Measurements from ENCODE around the gene ABHD10.

ABHD10 gene

DNA sequence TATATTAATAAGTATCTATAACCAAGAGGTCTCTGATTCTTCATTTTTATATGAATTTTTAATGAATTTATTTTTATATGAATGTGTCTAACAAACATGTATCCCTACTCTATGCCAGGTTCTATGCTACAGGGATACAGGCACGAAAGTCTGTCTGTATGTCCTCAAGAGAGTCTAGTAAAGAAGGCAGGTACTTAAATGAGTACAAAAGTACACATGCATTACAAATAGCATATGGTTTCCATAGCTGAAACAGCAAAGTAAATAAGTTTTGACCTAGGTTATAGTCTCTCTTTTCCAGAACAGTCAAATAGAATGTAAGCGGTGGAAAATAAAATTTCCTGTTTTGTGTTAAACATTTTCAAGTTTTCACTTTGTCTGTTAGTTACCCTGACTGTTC, 13.3 kb upstream of the ABHD10 start:
- H3K27ac ChIP-seq, result no peak overlapping the region
- TF ChIP-seq, protein P1, sequence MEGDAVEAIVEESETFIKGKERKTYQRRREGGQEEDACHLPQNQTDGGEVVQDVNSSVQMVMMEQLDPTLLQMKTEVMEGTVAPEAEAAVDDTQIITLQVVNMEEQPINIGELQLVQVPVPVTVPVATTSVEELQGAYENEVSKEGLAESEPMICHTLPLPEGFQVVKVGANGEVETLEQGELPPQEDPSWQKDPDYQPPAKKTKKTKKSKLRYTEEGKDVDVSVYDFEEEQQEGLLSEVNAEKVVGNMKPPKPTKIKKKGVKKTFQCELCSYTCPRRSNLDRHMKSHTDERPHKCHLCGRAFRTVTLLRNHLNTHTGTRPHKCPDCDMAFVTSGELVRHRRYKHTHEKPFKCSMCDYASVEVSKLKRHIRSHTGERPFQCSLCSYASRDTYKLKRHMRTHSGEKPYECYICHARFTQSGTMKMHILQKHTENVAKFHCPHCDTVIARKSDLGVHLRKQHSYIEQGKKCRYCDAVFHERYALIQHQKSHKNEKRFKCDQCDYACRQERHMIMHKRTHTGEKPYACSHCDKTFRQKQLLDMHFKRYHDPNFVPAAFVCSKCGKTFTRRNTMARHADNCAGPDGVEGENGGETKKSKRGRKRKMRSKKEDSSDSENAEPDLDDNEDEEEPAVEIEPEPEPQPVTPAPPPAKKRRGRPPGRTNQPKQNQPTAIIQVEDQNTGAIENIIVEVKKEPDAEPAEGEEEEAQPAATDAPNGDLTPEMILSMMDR (IDR thresholded peaks at IDR 0.05; ENCODE audit: low read depth, low read length), result no peak
- H3K9me3 ChIP-seq (ENCODE audit: severe bottlenecking), result no peaks in the 10 kb centered on the region
- DNase-seq, result no peak
- no peaks in the 10 kb centered on the region for H3K27me3 ChIP-seq (ENCODE audit: insufficient read depth, low read depth, severe bottlenecking)
- no peaks in the 10 kb centered on the region for H3K36me3 ChIP-seq
- H3K4me3 ChIP-seq (ENCODE audit: low read depth, low read length), result no peak overlapping the region

DNA sequence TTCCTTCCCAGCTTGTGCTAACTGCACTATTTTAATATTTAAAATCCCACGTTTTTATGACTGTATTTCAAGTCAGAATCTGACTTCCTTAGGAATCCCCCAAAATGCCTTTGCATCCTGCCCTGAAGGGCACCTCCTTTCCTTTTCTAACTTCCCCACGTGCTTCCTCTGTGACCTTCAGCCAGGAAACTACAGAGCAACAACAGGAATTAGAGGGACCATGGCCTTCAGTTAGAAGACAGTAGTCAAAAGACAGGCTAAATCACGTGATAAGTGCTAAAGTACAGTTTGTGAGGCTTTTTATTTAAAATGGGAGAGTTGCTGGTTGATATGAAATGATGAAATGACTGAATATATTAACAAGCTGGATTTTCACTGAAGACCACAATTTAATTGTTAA, 11.8 kb upstream of the ABHD10 start:
- Histone ChIP-seq H3K4me3 (ENCODE audit: low read depth, low read length) (no peak overlapping the region), H3K36me3 (no peaks in the 10 kb centered on the region), H3K27ac (no peak overlapping the region), H3K27me3 (ENCODE audit: insufficient read depth, low read depth, severe bottlenecking) (no peaks in the 10 kb centered on the region), H3K9me3 (ENCODE audit: severe bottlenecking) (no peaks in the 10 kb centered on the region)
- DNase-seq, result no peak
- TF ChIP-seq, protein P1 (IDR thresholded peaks at IDR 0.05; ENCODE audit: low read depth, low read length), result no peak

DNA sequence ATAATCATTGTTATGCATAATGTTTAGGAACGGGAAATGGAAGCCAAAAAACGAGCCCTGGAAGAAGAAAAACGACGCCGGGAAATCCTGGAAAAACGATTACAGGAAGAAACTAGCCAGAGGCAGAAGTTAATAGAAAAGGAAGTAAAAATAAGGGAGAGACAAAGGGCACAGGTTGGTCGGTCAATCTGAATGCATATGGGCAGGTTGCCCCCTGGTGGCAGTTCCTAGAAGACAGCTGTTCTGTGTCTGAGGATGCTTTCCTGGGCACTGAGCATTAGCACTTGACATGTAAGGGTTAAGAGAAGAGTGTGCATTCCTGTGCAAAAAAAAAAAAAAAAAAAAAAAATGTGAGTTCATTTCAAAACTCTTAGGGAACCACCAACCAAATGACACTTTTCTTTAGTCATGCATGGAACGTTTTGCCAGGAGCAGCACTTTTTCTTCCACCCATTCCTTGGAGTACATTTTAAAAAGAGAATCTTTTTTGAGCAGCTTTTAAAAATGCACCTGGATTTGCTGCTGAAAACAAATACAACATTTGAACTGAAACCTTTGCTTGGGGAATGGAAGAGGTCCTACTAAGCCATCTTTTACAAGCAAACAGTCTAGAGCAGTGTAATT, 11.1 kb upstream of the ABHD10 start:
- Histone ChIP-seq H3K27ac (no peak overlapping the region; the same call in 1 of the 2 replicates), H3K27me3 (ENCODE audit: insufficient read depth, low read depth, severe bottlenecking) (no peaks in the 10 kb centered on the region), H3K4me3 (ENCODE audit: low read depth, low read length) (no peak overlapping the region), H3K36me3 (no peaks in the 10 kb centered on the region), H3K9me3 (ENCODE audit: severe bottlenecking) (no peaks in the 10 kb centered on the region)
- TF ChIP-seq, protein P1 (IDR thresholded peaks at IDR 0.05; ENCODE audit: low read depth, low read length), result peak; percentile 90
- peak; percentile 86 for DNase-seq

DNA sequence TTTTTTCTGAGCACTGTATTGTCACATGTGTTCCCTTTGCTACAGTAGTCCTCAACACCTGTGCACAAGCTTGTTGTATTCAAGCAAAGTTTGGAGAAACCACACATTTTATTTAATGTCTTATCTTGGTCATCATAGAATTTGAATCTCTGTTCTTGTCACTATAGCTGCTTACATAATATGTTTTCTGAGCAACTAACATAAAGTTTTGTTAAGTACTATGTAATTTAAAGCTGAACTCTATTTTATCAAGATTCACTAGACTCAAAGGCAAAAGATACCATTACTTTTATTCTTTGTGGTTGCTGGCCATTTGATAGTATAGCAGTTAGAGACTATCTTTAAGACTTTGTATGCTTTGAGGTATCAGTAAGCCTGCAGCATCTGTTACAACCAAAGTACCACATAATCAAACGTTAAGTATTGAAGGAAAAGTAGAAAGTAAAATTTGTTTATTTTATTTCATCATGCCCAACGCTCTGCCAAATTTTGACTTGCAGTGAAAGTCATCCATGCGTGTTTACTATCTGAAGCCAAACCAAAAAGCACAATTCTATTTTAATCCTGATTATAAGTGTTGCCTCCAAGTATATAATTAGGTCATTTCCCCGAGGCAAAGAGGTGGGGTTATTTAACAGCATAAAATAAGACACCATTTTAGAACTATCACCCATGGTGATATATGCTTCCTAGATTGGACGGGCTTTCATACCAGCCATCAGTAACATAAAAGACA, 10.3 kb upstream of the ABHD10 start:
- H3K27ac ChIP-seq, result no peak overlapping the region
- no peaks in the 10 kb centered on the region for H3K36me3 ChIP-seq
- no peak for DNase-seq

DNA sequence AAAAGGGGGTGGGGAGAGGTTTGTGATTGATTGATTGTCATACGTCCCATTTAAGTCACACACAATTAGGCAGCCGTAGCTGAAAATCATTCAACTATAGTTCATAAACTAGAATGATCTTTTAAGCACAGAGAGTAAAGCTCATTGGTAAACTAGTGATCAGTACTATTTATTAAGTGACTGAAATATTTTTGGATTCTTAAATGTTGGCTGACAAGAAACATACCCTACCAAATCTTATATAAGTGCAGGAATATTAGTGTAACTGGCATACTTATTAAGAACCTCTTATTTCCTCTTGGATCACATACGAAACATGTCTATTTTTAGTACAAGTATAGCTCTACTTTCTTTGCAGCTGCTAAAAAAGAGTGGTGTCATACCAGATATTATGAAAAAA, 8.4 kb upstream of the ABHD10 start:
- no peak overlapping the region for H3K4me3 ChIP-seq (ENCODE audit: low read depth, low read length)
- DNase-seq, result no peak
- H3K36me3 ChIP-seq, result no peaks in the 10 kb centered on the region
- no peak overlapping the region for H3K27ac ChIP-seq
- TF ChIP-seq, protein P1 (IDR thresholded peaks at IDR 0.05; ENCODE audit: low read depth, low read length), result no peak
- H3K27me3 ChIP-seq (ENCODE audit: insufficient read depth, low read depth, severe bottlenecking), result no peaks in the 10 kb centered on the region
- H3K9me3 ChIP-seq (ENCODE audit: severe bottlenecking), result no peaks in the 10 kb centered on the region

More for the DNA sequence above, 10.3 kb upstream of the ABHD10 start:
- no peaks in the 10 kb centered on the region for H3K27me3 ChIP-seq (ENCODE audit: insufficient read depth, low read depth, severe bottlenecking)
- H3K9me3 ChIP-seq (ENCODE audit: severe bottlenecking), result no peaks in the 10 kb centered on the region
- H3K4me3 ChIP-seq (ENCODE audit: low read depth, low read length), result no peak overlapping the region
- TF ChIP-seq, protein P1 (IDR thresholded peaks at IDR 0.05; ENCODE audit: low read depth, low read length), result no peak

Data from WERI-Rb-1 (cell line).